TTC549 (cell line): Measurements from ENCODE around the gene PSD.

Source experiments
- FAIRE-seq: peaks from 2 replicates; lab custom pipeline; 2012; peaks lifted over from hg19 to GRCh38; lab: Jason Lieb, UNC

PSD gene

GRCh38 chr10:102419269-102420180 is 940 bp upstream of the PSD start:
- FAIRE-seq = no peak

- FAIRE-seq = no peak
These were observed 1.9 kb downstream of the PSD start for GRCh38 chr10:102416695-102417094.

- FAIRE-seq = no peak
These were observed 2.3 kb downstream of the PSD start for GRCh38 chr10:102416283-102416682.

- no peak for FAIRE-seq
These were observed 3.8 kb downstream of the PSD start for GRCh38 chr10:102414749-102415148.

- no peak for FAIRE-seq
These were observed 4.6 kb downstream of the PSD start for GRCh38 chr10:102413806-102414561.

GRCh38 chr10:102413053-102413705 is 5.4 kb downstream of the PSD start:
- FAIRE-seq = no peak

- FAIRE-seq = no peak
These were observed 6.3 kb downstream of the PSD start for GRCh38 chr10:102412293-102412692.

GRCh38 chr10:102411341-102412255 is 7.0 kb downstream of the PSD start:
- FAIRE-seq = no peak

- FAIRE-seq = no peak
These were observed 8.0 kb downstream of the PSD start for GRCh38 chr10:102410429-102411073.

- no peak for FAIRE-seq
These were observed 8.8 kb downstream of the PSD start for GRCh38 chr10:102409604-102410428.

GRCh38 chr10:102408728-102409603 is 9.6 kb downstream of the PSD start:
- no peak for FAIRE-seq

GRCh38 chr10:102408131-102408727 is 10.4 kb downstream of the PSD start:
- no peak for FAIRE-seq

GRCh38 chr10:102407425-102408130 is 11.0 kb downstream of the PSD start:
- no peak for FAIRE-seq

- FAIRE-seq = no peak
These were observed 11.8 kb downstream of the PSD start for GRCh38 chr10:102406815-102407214.

- no peak for FAIRE-seq
These were observed 13.0 kb downstream of the PSD start for GRCh38 chr10:102405632-102406031.

GRCh38 chr10:102405108-102405571 is 13.4 kb downstream of the PSD start:
- no peak for FAIRE-seq

GRCh38 chr10:102404361-102405107 is 14.1 kb downstream of the PSD start:
- FAIRE-seq = no peak
